GM20431 (cell line): ENCODE data around the gene OTX2.

ENCODE experiments used
- in situ Hi-C: fragments of 300-500 bp; cut with MseI, MboI; formaldehyde crosslinking; loops from one replicate; pipeline ENCODE4 v1.15.0; 2020; ENCODE audit warnings: low sequenced_read_pairs; ENCODE audit not compliant: unreplicated experiment

OTX2 gene

GRCh38 chr14:56810147-56810719 lies at the start of gene OTX2:
Gene OTX2, minus strand, starts transcription at chr14:56810479. Its CDS starts 5,023 bp downstream, at chr14:56805456.
- in situ Hi-C loops = no loop called here

DNA sequence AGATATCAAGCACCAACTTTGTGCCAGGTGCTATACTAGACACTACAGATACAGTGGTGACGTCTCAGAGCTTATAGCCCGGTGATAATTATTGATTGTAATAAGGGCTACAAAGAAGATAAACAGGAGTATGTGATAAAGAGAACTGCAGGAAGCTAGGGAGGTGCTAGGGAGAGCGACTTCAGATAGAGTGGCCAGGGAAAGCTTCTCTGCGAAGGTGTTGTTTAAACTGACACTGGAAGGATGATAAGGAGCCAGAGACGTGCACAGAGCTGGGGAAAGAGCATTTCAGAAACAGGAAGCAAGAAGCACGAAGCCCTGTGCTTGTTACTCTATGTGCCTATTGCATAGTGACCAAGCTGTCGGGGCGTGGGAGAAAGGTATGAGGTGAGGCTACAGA lies 48.1 kb upstream of the OTX2 start:
- in situ Hi-C loops = no loop called here

GRCh38 chr14:56857216-56857615 lies 46.9 kb upstream of the OTX2 start:
- in situ Hi-C loops = no loop called here

DNA sequence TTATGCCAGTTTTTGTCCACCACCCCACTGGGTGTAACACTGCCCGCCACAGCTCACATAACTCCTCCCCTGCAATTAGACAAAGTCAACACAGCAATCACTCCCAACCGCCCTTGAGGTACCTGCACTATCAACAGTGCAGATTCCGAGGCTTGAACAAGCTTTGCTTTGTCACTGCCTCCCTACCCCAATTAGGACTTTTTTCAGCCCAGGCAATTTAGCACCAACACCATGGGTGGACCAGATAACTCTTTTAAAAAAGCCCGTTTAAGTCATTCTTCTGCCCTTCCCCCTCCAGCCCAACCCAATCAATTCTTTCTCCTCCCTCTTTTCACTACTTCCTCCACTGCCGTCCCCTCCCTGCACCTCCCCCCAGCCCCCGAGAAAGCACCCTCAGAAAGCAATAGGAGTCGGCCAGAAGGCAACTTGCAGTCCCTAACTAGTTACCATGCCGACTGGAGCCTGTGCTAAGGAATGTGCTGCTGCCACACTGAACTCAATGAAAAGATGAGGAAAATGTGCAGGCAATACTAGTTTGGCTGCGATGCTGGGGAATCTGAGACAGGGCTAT lies 45.7 kb upstream of the OTX2 start:
- in situ Hi-C loops = no loop called here

DNA sequence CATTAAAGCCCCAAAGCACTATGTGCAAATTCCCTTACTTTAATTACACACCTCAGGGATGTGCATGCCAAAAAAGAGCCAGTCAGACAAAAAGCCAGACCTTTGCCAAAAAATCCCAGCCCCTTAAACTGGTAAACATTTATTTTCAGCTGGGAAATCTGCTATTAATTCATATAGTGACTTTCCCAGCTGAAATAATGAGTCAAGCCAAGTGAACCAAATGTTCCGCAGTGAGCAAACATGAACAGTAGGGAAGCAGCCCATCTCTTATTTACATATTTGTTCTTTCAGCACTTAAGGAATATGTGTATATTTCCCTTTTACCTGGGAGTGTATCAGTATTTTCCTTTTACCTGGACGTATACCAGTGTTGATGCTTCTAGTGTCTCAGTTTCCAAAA lies 44.0 kb upstream of the OTX2 start:
- in situ Hi-C loops = no loop called here

- in situ Hi-C loops = no loop called here
These were observed 37.0 kb upstream of the OTX2 start for GRCh38 chr14:56846970-56847930.

- in situ Hi-C loops = no loop called here
These were observed 34.2 kb upstream of the OTX2 start for GRCh38 chr14:56844406-56845002.

DNA sequence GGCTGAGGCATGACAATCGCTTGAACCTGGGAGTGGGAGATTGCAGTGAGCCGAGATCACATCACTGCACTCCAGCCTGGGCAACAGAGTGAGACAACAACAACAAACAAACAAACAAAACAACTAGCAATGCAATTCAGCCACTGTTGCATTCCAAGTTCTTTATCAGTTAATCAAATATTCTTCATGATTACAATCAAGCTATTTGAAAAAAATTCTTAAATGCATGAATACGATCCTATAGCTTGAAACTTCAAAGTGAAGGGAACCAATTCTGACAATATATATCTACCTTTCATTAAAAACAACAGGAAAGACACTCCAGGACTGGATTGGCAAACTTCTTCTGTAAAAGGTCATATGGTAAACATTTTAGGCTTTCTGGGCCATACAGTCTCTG lies 31.3 kb upstream of the OTX2 start:
- in situ Hi-C loops = no loop called here

DNA sequence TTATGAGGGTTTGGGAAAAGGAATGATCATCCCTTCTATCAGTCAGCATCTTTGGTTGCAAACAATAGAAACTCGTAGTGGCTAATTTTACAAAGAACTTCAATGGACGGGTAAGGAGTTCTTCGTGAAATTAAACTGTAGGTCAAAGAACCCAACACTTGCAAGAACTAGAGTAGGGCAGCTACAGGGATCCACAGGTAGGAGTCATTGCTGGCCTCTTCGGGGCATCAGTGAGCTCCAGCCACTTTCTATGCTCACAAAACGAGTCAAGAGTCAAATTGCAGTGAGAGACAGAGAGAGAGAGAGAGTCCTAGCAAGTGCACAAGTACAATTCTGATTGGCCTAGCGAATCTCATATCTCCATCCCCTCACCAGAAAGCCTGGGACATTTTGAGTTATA lies 29.9 kb upstream of the OTX2 start:
- in situ Hi-C loops = no loop called here

DNA sequence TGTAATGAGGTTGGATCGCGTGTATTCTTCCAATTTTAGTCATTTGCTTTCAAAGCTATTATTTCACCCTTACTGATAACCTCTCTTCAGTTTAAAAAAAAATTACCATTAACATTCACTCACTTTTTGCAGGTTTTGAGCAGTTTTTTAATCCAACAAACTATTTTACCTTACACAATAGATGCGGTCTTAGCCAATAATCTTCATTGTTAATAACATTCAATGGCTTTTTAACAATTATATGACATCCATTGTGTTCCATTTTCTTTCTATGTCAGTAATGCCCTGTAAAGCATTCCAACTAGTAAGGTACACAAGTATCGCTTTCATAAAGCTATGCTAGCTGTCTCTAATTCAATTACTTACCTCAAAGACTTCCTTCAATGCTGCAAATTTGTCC lies 18.9 kb upstream of the OTX2 start:
- in situ Hi-C loops = no loop called here

GRCh38 chr14:56826214-56826613 lies 15.9 kb upstream of the OTX2 start:
- in situ Hi-C loops = no loop called here

- in situ Hi-C loops = no loop called here
These were observed 11.7 kb upstream of the OTX2 start for GRCh38 chr14:56821805-56822610.

- in situ Hi-C loops = no loop called here
These were observed 10.9 kb upstream of the OTX2 start for GRCh38 chr14:56821177-56821576.

DNA sequence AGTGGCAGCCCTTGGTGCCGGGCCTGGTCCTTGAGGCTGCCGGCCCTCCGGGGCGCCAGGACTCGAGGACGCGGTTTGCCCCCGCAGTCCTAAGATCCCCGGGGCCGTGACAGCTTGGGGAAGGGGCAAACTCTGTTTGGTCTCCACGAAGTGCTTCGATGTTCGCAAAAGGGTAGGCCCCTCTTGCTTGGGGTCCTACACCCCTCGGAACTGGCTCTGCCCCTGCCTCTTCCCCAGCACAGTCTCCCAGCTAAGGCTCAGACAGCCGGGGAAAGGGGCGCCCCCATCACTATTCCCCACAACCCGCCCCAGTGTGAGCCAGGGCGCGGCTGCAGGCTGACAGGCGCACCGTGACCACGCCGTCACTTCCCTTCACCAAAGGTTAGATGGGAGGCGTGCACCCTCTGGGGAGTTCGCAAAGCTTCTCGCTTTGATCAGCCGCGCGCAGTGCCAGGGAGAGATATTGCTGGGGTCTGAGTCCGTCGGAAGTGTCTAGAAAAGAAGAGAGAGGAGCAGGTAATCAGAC lies 7.2 kb upstream of the OTX2 start:
- in situ Hi-C loops = no loop called here

- in situ Hi-C loops = no loop called here
These were observed 6.5 kb upstream of the OTX2 start for GRCh38 chr14:56816574-56817391.

DNA sequence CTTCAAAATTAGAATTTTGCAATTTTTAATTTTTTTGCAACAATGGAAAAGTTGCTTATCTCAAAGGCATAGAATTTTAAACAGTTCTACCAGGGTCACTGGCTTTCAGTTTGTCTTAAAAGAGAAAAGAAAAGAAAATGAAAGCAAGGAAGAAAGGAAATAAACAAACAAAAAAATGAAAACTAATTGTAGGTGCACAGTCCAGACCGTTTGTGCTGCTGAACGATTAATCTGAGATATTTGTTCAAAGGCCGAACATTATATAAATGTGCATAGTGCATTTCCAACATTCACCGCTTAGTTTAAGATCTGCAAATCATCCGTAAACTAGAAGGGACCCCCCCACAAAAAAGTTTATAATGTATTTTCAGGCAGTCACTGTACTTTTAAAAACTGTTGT lies 5.5 kb upstream of the OTX2 start:
- in situ Hi-C loops = no loop called here

DNA sequence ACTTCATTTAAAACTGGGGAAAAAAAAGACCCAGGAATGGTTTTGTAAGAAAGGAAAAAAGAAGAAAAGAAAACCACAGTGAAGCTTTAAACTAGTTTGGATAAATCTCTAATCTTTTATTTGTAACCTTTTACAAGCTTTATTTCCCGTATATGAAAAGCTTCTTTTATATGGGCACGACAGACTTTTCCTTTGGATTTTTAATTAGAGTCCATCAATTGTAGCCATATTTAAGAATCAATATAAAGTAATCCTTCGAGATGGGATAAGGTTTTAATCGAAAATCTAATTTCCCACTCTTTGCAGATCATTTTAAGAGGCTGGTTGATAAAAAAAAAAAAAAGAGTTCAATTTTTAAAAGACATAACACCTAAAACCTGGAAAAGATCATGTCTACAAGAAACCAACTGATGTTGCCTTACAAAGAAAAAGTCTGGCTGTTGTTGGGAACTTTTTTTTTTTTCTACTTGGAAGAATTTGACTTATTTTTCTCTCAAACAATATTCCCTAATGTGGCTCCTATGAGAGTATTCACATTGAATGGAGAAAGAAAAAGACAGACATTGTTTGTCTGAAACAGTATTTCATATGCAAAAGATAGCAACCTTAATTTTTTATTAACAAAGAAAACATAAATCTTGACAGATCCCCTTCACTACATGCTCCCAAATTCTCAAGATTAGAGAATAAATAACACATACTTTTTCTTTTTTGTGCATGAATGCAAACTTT lies 4.9 kb upstream of the OTX2 start:
- in situ Hi-C loops = no loop called here

DNA sequence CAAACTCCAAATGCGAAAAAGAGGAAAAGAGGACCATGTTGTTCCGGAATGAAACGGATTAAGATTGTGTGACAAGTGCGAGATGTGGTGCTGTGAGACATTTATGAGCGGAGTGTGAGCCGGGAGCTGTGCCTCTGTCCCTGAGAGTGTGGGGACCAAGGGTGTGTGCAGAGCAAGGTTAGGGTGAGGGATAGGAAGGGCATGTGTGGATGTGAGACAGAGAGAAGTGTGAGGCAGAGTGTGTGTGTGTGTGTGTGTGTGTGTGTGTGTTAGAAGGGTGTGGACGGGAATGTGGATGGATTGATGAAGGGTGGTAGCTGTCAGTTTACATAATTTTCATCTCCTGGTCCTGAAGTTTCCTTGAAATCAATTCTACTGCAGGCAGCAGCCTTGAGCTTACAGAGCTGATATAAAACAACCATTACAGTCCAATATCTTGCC lies 4.3 kb upstream of the OTX2 start:
- in situ Hi-C loops = no loop called here
